Activated naive CD4-positive, alpha-beta T cell treated with anti-CD3 and anti-CD28 coated beads for 36 hours (primary cell): Measurements from ENCODE around the gene NEIL3. TPM values are rescaled to one million over a fixed set of nuclear protein-coding genes. Genes with fewer than 3 reads are reported as not detected.

ENCODE experiments used
- CTCF ChIA-PET: fragments of 350-600 bp; sonication (Branson Sonifier 250); formaldehyde crosslinking; loops from one replicate; lab custom pipeline; 2021; ENCODE audit warnings: antibody characterized with exemption; lab: Charles Lee
- DNase-seq: peaks from one replicate; pipeline ENCODE4 v3.0.0-alpha.2; 2020
- H3K27ac Mint-ChIP-seq: one replicate; pipeline ENCODE4 v1.8.0; 2021; ENCODE audit warnings: mild to moderate bottlenecking, mixed read lengths
- H3K27me3 Mint-ChIP-seq: one replicate; pipeline ENCODE4 v1.8.0; 2021; ENCODE audit warnings: low read depth, mixed read lengths
- H3K36me3 Mint-ChIP-seq: one replicate; pipeline ENCODE4 v1.8.0; 2021; ENCODE audit warnings: low read depth, mixed read lengths
- H3K4me1 Mint-ChIP-seq: one replicate; pipeline ENCODE4 v1.8.0; 2021; ENCODE audit warnings: low read depth, mixed read lengths
- H3K4me3 Mint-ChIP-seq: one replicate; pipeline ENCODE4 v1.8.0; 2021; ENCODE audit warnings: mild to moderate bottlenecking, moderate library complexity, mixed read lengths
- H3K9me3 Mint-ChIP-seq: one replicate; pipeline ENCODE4 v1.8.0; 2021; ENCODE audit warnings: mixed read lengths
- intact Hi-C: fragments of 100-400 bp; cut with micrococcal nuclease; formaldehyde crosslinking; loops from one replicate; pipeline ENCODE4 v1.15.1; 2023
- total RNA-seq, 2 experiments: library from RNA; stranded (reverse); gene quantifications; one replicate each; pipeline ENCODE4 v1.2.3, GENCODE V29; 2021

NEIL3 gene
- total RNA-seq, 2 experiments from 2014 or later, result 21.9 to 22.7 TPM

- Mint-ChIP-seq H3K27ac (no peak overlapping the region), H3K4me1 (peaks cover 2% of the 10 kb centered on the region), H3K27me3 (no peaks in the 10 kb centered on the region), H3K36me3 (no peaks in the 10 kb centered on the region), H3K9me3 (no peaks in the 10 kb centered on the region), H3K4me3 (no peak overlapping the region)
- CTCF ChIA-PET, result interaction anchor here (0.7 to 1.7 kb wide), 2 partner anchors 17 to 227 kb away, joined by 3 to 5 read pairs; no protein-coding TSS in a partner anchor
- DNase-seq, result no peak
- intact Hi-C loops, result no loop called here
These were observed 27.3 kb upstream of the NEIL3 start for GRCh38 chr4:177282284-177282835.

GRCh38 chr4:177283167-177283566 lies 26.5 kb upstream of the NEIL3 start:
- Mint-ChIP-seq H3K27me3 (no peaks in the 10 kb centered on the region), H3K4me3 (no peak overlapping the region), H3K27ac (no peak overlapping the region), H3K4me1 (peaks cover 2% of the 10 kb centered on the region), H3K9me3 (no peaks in the 10 kb centered on the region), H3K36me3 (no peaks in the 10 kb centered on the region)
- intact Hi-C loops, result no loop called here
- DNase-seq, result no peak
- CTCF ChIA-PET, result no interaction called here

- CTCF ChIA-PET, result interaction anchor here (1.0 kb wide), 1 partner anchor 9 kb away, joined by 3 read pairs; no protein-coding TSS in a partner anchor
- no peaks in the 10 kb centered on the region for H3K36me3 Mint-ChIP-seq
- peaks cover 2% of the 10 kb centered on the region for H3K4me1 Mint-ChIP-seq
- H3K4me3 Mint-ChIP-seq, result no peak overlapping the region
- DNase-seq, result peak; percentile 7
- no peaks in the 10 kb centered on the region for H3K9me3 Mint-ChIP-seq
- no peaks in the 10 kb centered on the region for H3K27me3 Mint-ChIP-seq
- H3K27ac Mint-ChIP-seq, result no peak overlapping the region
- intact Hi-C loops, result no loop called here
These were observed 23.7 kb upstream of the NEIL3 start for GRCh38 chr4:177285953-177286352.

- H3K4me1 Mint-ChIP-seq, result peaks cover 2% of the 10 kb centered on the region
These were observed 22.4 kb upstream of the NEIL3 start for GRCh38 chr4:177287255-177287654.

GRCh38 chr4:177288335-177288734 lies 21.3 kb upstream of the NEIL3 start:
- peaks cover 2% of the 10 kb centered on the region for H3K4me1 Mint-ChIP-seq
- CTCF ChIA-PET, result interaction anchor here (0.6 kb wide), 2 partner anchors 46 to 175 kb away, joined by 3 read pairs; no protein-coding TSS in a partner anchor
- H3K27ac Mint-ChIP-seq, result no peak overlapping the region
- no peaks in the 10 kb centered on the region for H3K9me3 Mint-ChIP-seq
- H3K4me3 Mint-ChIP-seq, result no peak overlapping the region
- intact Hi-C loops, result no loop called here
- DNase-seq, result no peak
- H3K27me3 Mint-ChIP-seq, result no peaks in the 10 kb centered on the region
- no peaks in the 10 kb centered on the region for H3K36me3 Mint-ChIP-seq

More at GRCh38 chr4:177287255-177287654, 22.4 kb upstream of the NEIL3 start:
- Mint-ChIP-seq H3K36me3 (no peaks in the 10 kb centered on the region), H3K9me3 (no peaks in the 10 kb centered on the region), H3K27ac (no peak overlapping the region), H3K27me3 (no peaks in the 10 kb centered on the region), H3K4me3 (no peak overlapping the region)
- CTCF ChIA-PET, result no interaction called here
- DNase-seq, result no peak
- intact Hi-C loops, result no loop called here

GRCh38 chr4:177290780-177291179 lies 18.9 kb upstream of the NEIL3 start:
- CTCF ChIA-PET, result interaction anchor here (0.8 to 1.5 kb wide), 2 partner anchors 40 to 46 kb away, joined by 3 to 4 read pairs; no protein-coding TSS in a partner anchor
- Mint-ChIP-seq H3K27me3 (no peaks in the 10 kb centered on the region), H3K4me1 (peaks cover under 1% of the 10 kb centered on the region), H3K9me3 (no peaks in the 10 kb centered on the region), H3K36me3 (no peaks in the 10 kb centered on the region), H3K27ac (no peak overlapping the region), H3K4me3 (no peak overlapping the region)
- intact Hi-C loops, result no loop called here
- DNase-seq, result no peak

GRCh38 chr4:177292171-177292570 lies 17.5 kb upstream of the NEIL3 start:
- intact Hi-C loops, result no loop called here
- H3K4me3 Mint-ChIP-seq, result no peak overlapping the region
- no peaks in the 10 kb centered on the region for H3K9me3 Mint-ChIP-seq
- H3K4me1 Mint-ChIP-seq, result no peaks in the 10 kb centered on the region
- H3K27me3 Mint-ChIP-seq, result no peaks in the 10 kb centered on the region
- no peak overlapping the region for H3K27ac Mint-ChIP-seq
- H3K36me3 Mint-ChIP-seq, result no peaks in the 10 kb centered on the region
- DNase-seq, result no peak
- CTCF ChIA-PET, result no interaction called here

GRCh38 chr4:177293208-177294033 lies 16.3 kb upstream of the NEIL3 start:
- no peak overlapping the region for H3K4me3 Mint-ChIP-seq
- no peak for DNase-seq
- H3K4me1 Mint-ChIP-seq, result no peaks in the 10 kb centered on the region
- intact Hi-C loops, result no loop called here
- no peak overlapping the region for H3K27ac Mint-ChIP-seq
- H3K9me3 Mint-ChIP-seq, result peaks cover 5% of the 10 kb centered on the region
- CTCF ChIA-PET, result interaction anchor here (0.6 kb wide), 3 partner anchors 43 to 475 kb away, joined by 3 to 4 read pairs (median 3); no protein-coding TSS in a partner anchor
- no peaks in the 10 kb centered on the region for H3K36me3 Mint-ChIP-seq
- H3K27me3 Mint-ChIP-seq, result no peaks in the 10 kb centered on the region

- no peaks in the 10 kb centered on the region for H3K36me3 Mint-ChIP-seq
- H3K4me3 Mint-ChIP-seq, result no peak overlapping the region
- H3K9me3 Mint-ChIP-seq, result peaks cover 5% of the 10 kb centered on the region
- H3K27ac Mint-ChIP-seq, result no peak overlapping the region
- no peaks in the 10 kb centered on the region for H3K4me1 Mint-ChIP-seq
- intact Hi-C loops, result no loop called here
- no peaks in the 10 kb centered on the region for H3K27me3 Mint-ChIP-seq
- DNase-seq, result peak; percentile 18
- CTCF ChIA-PET, result no interaction called here
These were observed 11.8 kb upstream of the NEIL3 start for GRCh38 chr4:177297785-177298391.

GRCh38 chr4:177301126-177301639 lies 8.5 kb upstream of the NEIL3 start:
- CTCF ChIA-PET, result no interaction called here
- no peak overlapping the region for H3K27ac Mint-ChIP-seq
- no peaks in the 10 kb centered on the region for H3K36me3 Mint-ChIP-seq
- no peak for DNase-seq
- H3K4me3 Mint-ChIP-seq, result no peak overlapping the region
- no peaks in the 10 kb centered on the region for H3K27me3 Mint-ChIP-seq
- intact Hi-C loops, result no loop called here
- H3K4me1 Mint-ChIP-seq, result no peaks in the 10 kb centered on the region
- peaks cover 5% of the 10 kb centered on the region for H3K9me3 Mint-ChIP-seq

- Mint-ChIP-seq H3K27ac (no peak overlapping the region), H3K9me3 (peaks cover 5% of the 10 kb centered on the region), H3K4me1 (no peaks in the 10 kb centered on the region), H3K4me3 (no peak overlapping the region), H3K27me3 (no peaks in the 10 kb centered on the region), H3K36me3 (no peaks in the 10 kb centered on the region)
- CTCF ChIA-PET, result no interaction called here
- DNase-seq, result no peak
- intact Hi-C loops, result no loop called here
These were observed 7.1 kb upstream of the NEIL3 start for GRCh38 chr4:177302371-177303100.

- CTCF ChIA-PET, result interaction anchor here (0.6 kb wide), 1 partner anchor 27 kb away, joined by 3 read pairs; no protein-coding TSS in a partner anchor
- intact Hi-C loops, result no loop called here
These were observed 5.6 kb upstream of the NEIL3 start for GRCh38 chr4:177304094-177304493.

More at GRCh38 chr4:177304094-177304493, 5.6 kb upstream of the NEIL3 start:
- no peaks in the 10 kb centered on the region for H3K36me3 Mint-ChIP-seq
- no peak overlapping the region for H3K27ac Mint-ChIP-seq
- no peaks in the 10 kb centered on the region for H3K9me3 Mint-ChIP-seq
- H3K4me1 Mint-ChIP-seq, result peaks cover 6% of the 10 kb centered on the region
- no peak for DNase-seq
- H3K4me3 Mint-ChIP-seq, result no peak overlapping the region
- H3K27me3 Mint-ChIP-seq, result no peaks in the 10 kb centered on the region
